NCI-H1105 treated with DMSO at 0.1 percent for 48 hours (cell line): ENCODE measurements around the gene SF3B5.
"Not testable (repeated sequence)": the region's sequence is repeated elsewhere in the genome, so short reads cannot be mapped to it uniquely, and the experiment has no call there.

Experiments
- DNase-seq: peaks from one replicate; lab custom pipeline; 2025; lab: John Stamatoyannopoulos, UW

SF3B5 gene

DNA sequence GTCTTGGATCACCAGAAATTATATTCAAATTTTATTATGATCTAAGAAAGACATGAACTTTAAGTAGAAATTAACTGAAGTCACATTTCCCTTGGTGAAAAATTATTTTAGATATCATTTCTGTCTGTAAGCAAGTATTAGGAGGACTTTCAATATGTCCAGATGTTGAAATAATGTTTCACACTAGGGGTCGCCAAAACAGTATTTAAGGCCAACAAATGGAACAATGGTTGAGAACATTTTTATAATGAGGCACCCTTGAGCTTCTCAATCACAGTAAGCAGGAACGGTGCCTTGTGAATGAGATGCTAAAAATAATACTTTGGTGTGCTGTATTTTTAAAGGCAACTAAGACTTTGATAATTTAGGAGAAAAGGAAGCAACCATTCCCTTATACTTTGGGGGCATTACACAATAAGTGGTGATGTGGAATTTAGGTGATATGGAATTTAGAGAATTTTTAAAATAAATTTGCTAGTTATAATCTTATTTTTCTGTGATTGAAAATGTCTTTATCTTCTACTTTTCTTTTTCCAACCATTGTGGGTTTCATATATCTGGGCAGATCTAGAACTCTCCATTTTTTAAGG, 9.6 kb upstream of the SF3B5 start:
- peak; percentile 85 for DNase-seq

DNA sequence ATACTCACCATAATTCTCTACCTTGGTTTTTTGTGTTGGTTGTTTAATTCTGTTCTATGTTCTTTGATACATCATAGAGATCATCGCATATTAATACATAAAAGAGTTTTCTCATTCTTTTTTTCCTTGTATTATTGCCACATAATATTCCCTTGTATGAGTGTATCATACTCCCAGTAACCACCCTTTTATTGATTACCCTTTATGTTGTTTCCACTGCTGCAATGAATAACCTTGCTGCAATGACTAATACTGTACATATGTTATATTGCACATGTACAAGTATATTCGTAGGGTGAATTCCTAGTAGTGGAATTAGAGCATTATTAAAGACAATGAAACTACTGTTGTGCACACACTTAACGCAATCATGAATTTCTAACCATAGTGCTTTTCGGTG, 9.1 kb upstream of the SF3B5 start:
- no peak for DNase-seq

DNA sequence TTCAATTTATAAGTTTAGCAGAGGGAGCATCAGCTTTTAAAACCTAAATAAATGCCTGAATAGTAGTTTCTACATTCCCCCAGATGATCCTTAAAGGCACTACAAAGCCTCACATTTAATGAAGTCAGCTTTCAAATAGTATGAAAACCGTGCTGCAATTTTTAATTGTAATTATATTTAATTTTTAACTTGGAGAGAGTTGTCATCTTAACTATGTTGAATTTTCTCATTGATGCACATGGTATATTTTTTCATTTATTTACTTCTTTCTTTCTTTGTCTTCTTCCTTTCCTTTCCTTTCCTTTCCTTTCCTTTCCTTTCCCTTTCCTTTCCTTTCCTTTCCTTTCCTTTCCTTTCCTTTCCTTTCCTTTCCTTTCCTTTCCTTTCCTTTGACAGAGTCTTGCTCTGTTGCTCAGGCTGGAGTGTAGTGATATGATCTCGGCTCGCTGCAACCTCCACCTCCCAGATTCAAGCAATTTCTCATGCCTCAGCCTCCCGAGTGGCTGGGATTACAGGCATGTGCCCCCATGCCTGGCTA, 7.7 kb upstream of the SF3B5 start:
- DNase-seq, result no peak

DNA sequence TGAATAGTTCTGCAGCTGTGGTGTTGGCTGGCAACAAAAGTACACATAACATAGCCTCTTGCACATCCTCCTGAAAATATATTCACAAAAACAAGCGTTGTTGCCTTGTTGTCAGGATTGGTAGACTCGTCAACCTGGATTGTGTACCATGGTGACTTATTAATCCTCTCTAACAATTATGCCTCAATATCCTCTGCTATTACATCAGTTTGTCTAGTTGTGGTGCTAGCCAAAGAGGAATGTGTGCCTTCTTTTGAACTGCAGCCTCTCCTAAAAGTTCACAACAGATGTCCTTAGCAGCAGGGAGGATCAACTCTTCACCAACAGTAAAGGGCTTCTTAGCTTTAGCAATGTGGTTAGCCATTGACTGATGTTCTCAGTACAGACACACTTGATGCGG, 3.6 kb upstream of the SF3B5 start:
- DNase-seq, result no peak

DNA sequence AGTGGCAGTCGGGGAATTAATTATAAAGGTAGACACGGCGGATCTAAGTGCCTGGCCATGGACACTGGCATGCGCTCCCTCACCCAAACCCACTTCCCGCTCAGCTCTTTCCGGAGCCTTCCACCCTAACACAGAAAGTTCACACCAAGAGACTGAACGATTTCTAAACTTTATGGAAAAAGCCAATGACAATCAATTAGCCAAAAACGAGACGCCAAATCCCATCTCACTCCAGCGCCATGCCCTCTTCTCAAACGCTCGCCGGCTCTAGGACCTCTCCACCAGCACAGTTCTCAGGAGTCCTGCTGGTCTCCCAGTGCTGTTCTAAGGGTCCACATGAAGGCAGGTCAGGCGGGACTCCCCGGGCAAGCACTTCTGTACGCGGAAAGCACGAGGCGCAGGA, 641 bp downstream of the SF3B5 start:
- no peak for DNase-seq

DNA sequence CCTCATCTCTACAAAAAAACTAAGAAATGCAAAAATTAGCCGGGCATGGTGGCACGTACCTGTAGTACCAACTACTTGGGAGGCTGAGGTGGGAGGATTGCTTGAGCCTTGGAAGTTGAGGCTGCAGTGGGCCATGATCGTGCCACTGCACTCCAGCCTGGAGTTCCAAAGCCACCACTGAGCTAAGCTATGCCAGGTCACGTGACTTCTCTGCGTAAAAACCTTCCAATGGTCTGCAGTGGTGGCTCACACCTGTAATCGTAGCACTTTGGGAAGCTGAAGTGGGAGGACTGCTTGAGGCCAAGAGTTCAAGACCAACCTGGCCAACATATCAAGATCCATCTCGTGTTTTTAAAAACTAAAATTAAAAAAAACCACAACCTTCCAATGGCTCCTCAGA, 1.7 kb downstream of the SF3B5 start:
- DNase-seq, result no peak

DNA sequence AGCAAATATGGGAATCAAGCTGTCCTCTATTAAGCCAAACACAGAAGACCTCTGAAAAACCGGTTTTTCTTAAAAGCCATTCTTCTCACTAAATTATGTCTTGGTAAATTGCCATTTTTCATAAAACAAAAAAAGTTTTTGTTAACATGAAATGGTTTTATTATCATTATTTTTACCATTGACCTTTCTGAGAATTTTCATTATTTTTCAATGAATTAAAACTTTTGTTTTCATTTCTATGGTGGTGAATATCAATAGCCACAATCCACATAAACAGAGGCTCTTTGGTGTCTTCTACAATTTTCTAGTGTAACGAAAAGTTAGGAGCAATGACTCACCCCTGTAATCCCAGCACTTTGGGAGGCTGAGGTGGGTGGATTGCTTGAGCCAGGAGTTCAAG, 2.1 kb downstream of the SF3B5 start:
- no peak for DNase-seq

DNA sequence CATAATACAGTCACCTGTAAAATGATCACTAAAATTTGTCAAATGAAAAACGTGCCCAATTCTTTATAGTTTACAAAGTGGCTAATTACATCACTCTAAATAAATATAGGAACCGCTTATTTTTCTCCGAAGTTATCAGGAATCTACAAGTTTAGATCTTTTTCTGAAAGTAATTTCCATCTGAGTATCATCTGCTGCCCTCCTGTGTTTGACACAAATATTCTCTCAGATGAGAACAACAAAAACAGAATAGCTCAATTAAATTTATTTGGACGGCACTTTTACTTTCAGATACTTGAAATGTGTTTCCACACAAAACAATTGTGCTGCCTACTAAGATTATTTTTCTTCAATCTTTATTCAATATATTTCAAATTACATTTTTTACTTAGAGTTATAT, 5.0 kb downstream of the SF3B5 start:
- no peak for DNase-seq

DNA sequence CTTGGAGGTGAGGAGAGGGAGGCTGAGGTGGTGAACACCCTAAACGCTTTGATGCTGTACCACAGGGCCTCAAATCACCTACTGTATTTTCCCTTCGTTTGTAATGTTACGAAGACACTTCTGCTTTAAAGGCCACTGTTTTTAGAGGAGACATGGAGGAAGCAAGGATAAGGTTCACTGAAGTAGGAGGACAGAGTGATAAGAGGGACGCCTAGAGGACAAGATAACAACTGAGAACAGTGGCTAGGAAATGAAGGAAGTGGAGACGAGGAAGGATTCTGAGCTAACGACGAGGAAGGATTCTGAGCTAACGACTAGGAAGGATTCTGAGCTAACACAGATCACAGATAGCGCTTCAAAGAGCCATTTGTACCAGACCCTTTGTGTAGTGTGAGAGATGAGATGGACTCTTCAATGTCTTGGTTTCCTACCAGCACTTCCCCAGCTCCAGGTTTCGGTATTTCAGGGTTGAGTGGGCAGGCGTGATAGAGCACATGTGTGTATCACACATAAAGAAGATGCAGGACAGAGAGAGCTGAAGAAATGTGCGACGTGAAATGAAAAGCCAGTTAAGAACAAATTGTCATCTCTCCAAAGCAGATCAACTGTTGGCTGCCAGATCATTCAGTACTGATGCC, 7.5 kb downstream of the SF3B5 start:
- no peak for DNase-seq

DNA sequence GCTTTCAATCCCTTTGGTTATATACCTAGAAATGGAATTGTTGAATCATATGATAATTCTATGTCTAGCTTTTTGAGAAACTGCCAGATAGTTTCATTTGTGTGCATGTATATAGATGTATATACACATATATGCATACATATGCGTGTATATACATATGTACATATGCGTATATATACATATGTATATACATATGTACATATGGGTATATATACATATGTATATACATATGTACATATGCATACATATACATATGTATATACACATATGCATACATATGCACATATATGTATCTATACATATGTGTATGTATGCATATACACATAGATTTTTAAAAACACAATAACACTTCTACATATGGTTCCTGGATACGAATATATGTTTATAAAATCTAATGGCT, 8.4 kb downstream of the SF3B5 start:
- DNase-seq, result no peak

DNA sequence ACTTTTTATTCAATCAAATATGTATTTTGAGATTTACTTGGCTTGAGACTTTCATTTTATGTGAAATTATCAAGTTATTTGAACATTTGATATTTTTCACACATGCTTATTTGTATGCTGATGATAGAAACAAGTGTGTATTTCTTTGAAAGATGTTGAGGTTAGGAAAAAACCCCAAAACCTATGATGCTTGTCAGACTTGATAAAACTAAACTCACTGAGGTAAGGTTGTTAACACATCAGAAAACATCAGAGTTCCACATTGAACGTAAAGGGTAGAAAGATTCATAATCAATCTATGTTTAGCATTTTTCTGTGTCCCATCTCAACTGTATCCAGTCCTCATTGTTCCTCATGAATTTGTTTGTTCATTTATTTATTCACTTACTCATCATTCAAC, 12.2 kb downstream of the SF3B5 start:
- DNase-seq, result no peak

DNA sequence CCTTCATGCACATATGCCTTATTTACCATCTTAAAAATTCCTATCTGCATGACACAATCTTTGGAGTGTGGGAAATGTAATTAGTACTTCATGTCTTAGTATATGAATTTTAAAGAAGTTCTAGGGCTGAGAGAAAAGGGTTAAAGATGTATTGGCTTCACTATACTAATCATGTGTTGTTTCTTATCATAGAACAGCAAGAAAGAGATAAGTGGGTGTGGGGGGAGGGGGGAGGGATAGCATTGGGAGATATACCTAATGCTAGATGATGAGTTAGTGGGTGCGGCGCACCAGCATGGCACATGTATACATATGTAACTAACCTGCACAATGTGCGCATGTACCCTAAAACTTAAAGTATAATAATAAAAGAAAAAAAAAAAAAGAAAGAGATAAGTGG, 13.0 kb downstream of the SF3B5 start:
- DNase-seq, result not testable (repeated sequence)

DNA sequence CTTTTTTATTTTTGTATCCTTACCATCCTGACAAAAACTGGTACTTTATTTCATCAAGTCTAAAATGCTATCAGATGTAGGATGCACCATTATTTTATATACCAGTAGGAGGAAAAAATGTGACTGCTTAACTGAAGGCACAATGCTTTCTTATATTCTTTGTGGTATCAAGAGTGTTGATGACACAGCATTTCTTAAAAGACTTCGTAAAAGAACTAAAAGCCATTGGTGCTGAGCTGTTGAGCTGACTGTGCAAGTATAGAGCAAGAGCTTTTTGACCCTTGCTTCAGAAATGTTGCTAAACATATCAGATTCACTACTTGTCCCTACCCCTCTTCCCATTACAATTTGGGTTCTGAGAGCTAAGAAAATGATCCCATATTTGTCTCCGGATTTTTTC, 17.5 kb downstream of the SF3B5 start:
- DNase-seq, result no peak

DNA sequence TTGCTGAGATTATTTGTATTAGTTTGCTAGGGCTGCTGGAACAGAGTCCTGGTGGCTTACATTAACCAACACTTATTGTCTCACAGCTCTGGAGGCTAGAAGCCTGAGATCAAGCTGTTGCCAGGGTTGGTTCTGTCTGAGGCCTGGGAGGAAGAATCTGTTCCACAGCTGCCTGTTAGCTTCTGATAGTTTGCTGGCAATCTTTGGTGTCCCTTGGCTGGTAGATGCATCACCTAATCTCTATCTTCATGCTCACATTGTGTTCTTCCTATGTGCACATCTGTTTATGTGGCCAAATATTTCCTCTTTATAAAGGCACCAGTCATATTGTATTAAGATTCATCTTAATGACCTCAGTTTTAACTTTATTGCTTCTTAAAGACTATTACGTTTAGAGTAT, 19.5 kb downstream of the SF3B5 start:
- no peak for DNase-seq

DNA sequence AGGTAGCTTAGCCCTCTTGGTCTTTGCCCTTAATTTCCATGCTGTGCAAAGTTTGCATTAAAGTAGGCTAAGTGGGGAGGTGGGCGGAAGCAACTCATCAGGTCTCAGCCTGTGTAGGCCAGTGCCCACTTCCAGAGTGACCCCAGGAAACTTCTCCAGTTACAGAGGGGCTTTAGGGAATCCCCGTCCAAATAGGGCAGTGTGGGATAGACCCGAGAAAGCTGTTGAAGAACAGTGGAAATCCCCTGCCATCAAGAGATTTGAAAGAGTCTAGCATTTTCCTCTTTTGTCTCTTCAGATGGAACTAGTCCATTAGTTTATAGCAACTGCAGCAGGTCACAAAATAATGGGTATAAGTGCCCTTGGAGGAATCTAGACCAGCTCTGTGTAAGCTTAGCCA, 20.2 kb downstream of the SF3B5 start:
- no peak for DNase-seq

DNA sequence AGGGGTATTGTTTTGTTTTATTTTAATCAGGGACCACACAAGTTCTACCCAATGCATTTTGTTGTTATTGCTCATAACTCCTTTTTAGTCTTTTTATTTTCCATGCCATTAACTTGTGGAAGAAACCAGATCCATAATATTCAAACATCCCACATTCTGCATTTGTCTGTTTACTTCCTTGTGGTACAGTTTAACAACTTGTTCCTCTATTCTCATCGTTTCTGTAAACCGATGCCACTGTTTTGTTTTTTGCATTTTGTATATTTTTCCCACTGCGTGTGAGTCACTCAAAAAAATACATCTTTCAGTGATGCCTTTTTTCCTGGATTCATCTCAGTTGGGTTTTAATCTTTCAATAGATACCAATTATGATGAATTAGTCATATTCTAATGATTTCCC, 22.3 kb downstream of the SF3B5 start:
- DNase-seq, result no peak

DNA sequence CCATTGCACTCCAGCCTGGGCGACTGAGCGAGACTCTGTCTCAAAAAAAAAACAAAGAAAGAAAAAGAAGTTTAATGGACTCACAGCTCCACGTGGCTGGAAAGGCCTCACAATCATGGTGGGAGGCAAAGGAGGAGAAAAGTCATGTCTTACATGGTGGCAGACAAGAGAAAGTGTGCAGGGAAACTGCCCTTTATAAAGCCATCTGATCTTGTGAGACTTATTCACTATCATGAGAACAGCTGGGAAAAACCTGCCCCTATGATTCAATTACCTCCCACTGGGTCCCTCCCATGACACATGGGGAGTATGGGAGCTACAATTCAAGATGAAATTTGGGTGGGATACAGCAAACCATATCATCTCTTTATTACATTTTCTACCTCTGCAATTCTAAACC, 25.9 kb downstream of the SF3B5 start:
- no peak for DNase-seq

DNA sequence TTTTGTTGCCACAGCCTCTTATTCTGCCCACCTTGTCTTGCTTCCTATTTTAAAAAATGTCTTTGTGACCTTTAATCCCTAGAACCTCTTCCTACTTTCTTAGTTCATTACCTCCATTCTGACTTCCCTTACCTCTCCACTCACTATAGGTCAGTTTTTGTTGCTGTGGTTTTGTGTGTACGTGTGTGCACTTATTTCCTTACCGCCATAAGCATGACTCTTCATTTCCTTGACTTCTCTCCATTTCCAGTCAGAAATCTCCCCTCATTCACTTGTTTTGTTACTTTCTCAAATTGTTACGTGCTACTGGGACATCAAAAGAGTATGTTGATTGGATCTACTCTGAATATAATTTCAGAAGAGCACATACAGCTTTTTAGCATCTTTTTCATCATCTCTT, 26.6 kb downstream of the SF3B5 start:
- DNase-seq, result no peak

DNA sequence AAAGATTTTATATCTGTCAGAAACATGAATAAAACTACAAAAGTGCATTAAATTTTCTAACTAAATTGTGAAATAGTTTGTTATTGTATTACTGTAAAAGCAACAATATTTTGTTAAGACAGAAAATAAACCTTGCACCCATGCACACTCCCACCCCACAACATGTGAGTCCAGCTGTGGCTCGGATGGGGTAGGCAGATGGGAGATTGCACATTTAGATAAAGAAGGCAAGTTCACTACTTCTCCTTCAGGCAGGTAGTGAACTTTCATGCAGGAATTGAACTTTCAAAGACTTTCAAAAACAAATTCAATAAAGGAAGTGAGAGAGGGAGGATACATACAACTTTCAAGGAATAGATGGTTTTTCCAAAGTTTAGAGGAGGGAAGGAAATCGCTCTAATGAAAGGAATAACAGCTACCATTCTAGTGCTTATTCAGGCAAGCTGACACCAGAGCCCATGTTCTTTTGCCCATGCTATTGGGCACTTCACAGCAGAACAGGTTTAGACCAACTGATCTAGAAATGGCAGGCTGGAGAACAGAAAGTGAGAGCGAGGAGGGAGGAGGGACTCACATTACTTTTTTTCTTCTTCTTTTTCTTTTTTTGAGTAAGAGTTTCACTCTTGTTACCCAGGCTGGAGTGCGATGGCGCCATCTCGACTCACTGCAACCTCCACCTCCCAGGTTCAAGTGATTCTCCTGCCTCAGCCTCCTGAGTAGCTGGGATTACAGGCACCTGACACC, 28.5 kb downstream of the SF3B5 start:
- DNase-seq, result no peak

DNA sequence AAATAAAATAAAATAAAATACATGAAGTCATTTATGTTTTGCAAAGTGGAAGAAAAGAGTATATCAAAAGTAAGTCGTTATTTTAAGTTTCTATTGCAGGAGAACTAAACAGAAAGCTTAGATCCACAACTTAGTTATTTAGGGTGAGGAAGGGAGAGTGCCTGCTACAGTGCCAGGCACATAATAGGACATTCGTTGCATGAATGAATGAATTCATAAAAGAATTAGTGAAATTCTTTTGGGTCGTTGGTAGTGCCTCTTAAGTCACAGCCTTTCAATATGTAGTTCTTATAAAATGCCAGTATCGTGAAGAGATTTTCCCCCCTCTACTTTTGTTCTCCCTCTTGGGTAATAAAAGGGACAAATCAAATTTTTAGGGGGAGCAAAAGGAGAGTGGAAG, 29.1 kb downstream of the SF3B5 start:
- DNase-seq, result no peak

DNA sequence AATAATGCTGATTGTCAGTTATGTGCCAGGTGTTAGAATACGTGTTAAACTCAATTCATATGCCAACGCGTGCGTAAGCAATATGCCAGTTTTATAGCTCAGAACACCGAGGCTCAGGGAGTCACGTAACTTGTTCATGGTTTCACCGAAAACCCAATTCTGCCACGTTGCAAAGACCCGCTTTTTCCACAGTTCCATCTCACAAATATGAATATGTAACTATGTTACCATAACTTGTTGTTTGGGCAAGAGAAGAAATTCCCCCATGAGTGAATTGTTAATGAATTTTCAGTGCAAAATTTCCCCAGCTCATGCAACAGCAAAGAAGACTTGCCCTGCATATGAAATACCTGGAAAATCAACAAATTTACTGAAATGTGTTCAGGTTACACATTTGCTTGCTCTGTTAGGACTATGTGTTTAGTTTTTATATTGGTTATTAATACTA, 30.1 kb downstream of the SF3B5 start:
- DNase-seq, result peak; percentile 76

DNA sequence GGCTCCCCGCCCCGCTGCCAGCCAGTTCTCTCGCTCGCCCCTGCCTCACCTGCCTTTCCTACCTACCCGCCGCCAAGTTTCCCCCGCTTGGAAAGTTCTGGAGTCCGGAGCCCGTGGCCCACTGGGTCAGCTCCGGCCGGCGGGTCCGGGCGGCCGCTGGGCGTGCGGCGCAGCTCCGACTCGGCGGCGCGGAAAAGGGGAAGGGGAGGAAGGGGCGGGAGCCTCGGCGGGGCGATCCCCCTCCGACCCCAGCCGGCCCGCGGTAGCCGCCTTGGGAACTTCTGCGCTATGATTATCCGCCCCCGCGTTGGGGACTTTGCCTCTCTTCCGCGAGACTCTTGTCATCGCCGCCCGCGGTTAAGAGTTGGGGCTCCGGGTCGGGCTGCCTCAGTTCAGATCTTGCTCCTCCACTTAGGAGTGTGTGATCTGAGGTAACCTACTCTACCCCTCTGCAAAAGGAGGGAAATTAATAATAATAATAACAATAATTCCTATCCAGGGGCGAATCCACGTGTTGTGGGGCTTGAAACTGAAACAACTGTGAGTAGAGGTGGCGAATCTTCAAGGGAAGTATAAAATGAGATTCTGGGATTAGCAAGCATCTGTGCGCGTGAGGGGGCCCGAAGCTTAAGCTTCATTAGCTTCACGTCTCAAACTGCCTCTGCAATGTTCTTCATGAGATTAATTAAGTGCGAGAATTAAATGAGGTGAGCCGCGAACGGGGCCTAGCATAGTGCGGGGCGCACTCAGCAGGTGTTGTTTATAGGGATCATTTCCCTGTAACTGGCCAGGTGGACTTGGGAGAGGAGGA, 30.8 kb downstream of the SF3B5 start:
- peak; percentile 74 for DNase-seq
